GM21423 (cell line): ENCODE results near the gene WDR33.
"Not testable (repeated sequence)": the region's sequence is repeated elsewhere in the genome, so short reads cannot be mapped to it uniquely, and the experiment has no call there.

Source experiments
- ATAC-seq: cut with Tn5 transposase; IDR thresholded peaks from one replicate; pipeline ENCODE4 v1.9.1; 2021; ENCODE audit warnings: mild to moderate bottlenecking, moderate library complexity; ENCODE audit not compliant: unreplicated experiment

The WDR33 gene

GRCh38 chr2:127810619-127811396 is at the start of gene WDR33:
TSS of gene WDR33 (minus strand) at chr2:127811171. CDS start at chr2:127770981, 40,190 bp downstream.
- ATAC-seq = peak; percentile 97

GRCh38 chr2:127860130-127860529 is 49.2 kb upstream of the WDR33 start:
- ATAC-seq = no peak

- ATAC-seq = peak; percentile 30
Observed at GRCh38 chr2:127859712-127860085, 48.7 kb upstream of the WDR33 start.

- ATAC-seq = no peak
Observed at GRCh38 chr2:127857265-127857808, 46.4 kb upstream of the WDR33 start.

DNA sequence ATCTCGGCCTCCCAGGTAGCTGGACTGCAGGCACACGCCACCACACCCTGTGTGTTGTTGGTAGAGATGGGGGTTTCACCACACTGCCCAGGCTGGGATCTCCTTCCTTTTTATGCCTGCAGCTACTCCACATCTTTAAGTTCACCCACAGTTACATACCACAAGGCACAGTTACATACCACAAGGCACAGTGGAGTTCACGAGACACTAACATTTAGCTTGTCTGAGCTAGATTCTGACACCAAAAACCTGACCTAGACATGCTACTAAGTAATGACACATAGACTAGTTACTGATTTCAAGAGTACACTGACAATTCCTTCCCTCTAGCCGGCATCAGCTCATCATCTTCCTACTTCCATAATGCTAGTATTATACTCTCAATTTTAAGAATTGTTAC is 42.7 kb upstream of the WDR33 start:
- ATAC-seq = no peak

DNA sequence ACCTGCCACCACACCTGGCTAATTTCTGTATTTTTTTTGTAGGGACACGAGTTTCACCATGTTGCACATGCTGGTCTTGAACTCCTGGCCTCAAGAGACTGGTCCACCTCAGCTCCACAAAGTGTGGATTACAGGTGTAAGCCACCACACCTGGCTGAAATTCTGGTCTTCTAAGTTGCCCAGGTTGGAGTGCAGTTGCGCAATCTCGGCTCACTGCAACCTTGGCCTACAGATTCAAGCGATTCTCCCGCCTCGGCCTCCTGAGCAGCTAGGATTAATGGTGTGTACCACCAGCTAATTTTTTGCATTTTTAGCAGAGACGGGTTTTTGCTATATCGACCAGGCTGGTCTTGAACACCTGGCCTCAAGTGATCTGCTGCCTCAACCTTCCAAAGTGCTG is 41.4 kb upstream of the WDR33 start:
- ATAC-seq = no peak

DNA sequence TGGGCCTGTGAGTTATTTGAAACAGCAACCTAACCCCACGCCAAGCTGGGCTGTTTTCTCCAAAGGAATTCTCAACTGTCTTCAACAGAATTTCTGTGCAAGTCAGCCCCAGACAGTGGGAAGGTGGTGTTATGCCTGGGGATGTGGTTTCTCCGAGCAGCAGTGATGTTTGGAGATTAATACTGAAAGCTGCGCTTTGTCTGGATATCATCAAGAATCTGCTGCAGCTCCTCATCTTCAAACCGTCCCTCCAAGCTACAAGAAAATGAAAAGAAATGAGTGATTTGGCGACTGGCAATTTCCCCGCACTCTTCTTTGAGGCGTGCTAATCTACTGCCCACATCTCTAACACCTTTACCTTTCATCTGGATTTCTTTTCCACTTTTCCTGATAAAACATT is 37.0 kb upstream of the WDR33 start:
- no peak for ATAC-seq

DNA sequence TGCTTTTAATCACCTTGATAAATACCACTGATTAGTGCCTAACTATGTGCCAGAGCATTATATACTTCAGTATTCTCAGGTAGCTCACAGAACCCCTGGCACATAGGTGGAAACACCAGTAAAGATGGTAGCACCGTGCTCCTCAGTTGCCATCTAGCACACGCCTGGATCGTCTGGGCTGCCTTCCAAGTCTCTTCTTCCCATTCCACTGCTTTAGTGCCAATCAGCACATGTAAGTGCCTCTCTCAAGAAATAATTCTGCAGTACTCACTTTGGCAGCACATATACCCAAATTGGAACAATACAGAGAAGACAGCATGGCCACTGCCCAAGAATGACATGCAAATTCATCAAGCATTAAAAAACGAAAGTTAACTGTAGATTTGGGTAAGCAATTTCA is 34.0 kb upstream of the WDR33 start:
- ATAC-seq = no peak

DNA sequence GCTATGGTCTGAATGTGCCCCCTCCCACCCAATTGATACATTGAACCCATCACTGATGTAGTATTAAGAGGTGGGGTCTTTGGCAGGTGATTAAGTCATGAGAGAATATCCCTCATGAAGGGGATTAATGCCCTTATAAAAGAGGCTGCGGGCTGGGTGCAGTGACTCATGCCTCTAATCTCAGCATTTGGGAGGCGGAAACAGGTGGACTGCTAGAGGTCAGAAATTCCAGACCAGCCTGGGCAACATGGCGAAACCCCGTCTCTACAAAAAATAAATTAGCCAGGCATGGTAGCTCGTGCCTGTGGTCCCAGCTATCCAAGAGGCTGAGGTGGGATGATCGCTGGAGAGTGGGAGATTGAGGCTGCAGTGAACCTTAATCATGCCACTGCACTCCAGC is 32.7 kb upstream of the WDR33 start:
- no peak for ATAC-seq

DNA sequence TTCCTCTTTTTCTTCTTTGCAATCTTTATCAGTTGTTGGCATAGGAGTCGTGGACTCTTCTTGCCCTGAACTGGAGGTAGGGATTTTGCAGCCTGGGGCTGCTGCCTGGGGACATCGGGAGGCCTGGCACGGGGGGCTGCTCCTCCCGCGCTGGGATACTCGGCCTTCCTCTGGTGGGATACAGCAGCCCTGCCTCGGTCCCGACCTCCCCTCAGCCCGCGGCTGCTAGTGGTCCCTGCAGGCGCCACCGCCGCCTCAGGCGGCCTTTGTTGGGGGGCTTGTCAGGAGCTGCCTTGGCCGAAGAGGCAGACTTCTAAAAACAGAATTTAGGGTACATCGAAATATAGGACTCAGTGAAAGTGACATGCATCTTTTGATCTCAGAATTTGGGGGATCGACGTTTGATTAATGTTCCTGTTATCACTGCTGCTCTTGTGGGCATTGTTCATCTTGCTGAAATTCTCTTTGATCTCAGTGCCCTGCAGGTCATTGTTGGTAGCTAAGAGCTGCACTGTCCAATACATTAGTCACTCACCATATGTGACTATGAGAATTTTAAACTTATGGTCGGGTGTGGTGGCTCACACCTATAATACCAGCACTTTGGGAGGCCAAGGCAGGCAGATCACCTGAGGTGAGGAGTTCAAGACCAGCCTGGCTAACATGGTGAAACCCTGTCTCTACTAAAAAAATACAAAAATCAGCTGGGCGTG is 30.7 kb upstream of the WDR33 start:
- ATAC-seq = no peak

DNA sequence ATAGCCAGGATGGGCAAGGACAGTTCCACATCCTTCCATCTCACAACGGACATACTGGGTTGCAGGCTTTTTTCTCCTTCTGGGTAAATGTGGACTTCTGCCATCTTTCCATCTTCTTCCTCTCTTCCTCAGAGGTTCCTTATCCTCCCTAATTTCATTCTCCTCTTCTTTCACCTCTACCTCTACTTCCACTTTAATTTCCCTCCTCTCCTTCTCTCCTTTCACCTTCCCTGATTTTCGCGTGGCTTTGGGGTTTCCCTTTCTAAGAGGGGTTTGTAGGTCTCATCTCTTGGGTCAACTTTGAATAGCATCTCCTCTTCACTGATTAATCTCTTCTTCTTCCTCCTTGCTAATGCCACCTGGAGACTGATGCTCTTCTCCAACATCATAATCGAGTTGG is 29.9 kb upstream of the WDR33 start:
- no peak for ATAC-seq

DNA sequence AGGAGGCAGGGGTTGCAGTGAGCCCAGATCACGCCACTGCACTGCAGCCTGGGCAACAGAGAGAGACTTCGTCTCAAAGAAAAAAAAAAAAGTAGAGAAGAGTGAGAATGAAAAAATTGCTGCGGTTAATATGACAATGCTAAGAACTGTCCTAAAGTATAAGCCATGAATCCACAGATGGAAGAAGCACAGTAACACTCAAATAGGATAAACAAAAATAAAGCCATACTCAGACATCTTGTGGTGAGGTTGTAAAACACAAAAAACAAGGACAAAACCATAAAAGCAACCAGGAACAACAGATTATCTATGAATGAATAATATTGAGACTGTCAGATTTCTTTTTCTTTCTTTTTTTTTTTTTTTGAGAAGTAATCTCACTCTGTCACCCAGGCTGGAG is 24.0 kb upstream of the WDR33 start:
- no peak for ATAC-seq

DNA sequence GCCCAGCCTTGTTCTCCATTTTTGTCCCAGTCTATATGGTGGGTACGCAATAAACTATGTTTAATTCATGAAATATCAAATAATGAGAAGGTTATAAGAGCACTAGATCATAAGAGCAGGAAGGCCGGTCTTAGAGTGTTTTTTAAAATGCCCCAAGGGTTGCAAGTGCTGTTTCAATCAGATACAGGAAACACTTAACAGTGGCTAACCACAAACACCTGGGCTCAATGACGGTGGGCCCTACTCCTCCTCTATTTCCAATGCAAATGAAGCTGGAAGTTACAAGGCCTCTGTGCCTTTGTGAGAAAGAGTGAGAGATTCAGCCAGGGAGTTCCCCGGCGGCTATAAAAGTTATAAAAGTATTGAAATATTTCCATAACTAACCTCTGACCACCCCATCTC is 18.9 kb upstream of the WDR33 start:
- ATAC-seq = peak; percentile 94

GRCh38 chr2:127826708-127827107 is 15.7 kb upstream of the WDR33 start:
- ATAC-seq = not testable (repeated sequence)

DNA sequence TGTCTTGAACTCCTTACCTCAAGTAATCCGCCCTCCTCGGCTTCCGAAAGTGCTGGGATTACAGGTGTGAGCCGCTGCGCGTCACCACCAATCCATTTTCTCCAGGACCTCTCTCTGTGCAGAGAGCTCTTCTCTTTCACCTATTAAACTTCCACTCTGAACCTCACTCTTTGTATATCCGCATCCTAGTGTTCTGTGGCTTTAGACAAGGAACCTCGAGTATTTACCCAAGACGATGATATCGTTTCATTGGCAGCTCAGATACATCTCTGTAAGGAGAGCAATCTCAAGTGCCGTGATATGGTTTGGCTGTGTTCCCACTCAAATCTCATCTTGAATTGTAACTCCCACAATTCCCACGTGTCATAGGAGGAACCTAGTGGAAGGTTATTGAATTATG is 15.1 kb upstream of the WDR33 start:
- ATAC-seq = no peak

DNA sequence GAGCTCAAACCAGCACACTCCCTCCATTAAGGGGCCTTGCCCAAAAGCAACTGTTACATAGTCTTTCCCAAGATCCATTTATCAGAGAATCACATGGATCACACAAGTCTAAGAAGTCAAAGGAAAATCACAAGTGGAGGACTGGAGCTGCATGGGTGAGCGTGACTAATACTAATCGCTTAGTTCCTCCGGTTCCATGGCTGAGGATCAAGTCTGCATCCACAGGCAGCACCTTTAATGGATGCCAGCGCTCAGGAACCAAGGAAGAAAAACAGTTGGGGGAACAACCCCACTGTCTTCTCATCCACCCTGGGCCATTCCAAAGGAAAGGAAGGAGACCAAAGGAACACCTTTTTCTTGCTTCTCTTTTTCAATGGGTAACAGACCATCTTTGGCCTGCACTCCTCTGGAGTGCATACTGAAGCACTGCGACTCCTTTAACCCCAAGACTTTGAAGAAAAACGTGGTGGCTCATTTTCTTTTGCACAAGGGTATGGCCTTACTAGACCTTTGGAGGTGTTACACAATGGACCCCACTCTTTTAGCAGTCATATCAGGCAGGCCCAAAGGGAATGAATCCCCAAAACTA is 9.2 kb upstream of the WDR33 start:
- ATAC-seq = no peak

DNA sequence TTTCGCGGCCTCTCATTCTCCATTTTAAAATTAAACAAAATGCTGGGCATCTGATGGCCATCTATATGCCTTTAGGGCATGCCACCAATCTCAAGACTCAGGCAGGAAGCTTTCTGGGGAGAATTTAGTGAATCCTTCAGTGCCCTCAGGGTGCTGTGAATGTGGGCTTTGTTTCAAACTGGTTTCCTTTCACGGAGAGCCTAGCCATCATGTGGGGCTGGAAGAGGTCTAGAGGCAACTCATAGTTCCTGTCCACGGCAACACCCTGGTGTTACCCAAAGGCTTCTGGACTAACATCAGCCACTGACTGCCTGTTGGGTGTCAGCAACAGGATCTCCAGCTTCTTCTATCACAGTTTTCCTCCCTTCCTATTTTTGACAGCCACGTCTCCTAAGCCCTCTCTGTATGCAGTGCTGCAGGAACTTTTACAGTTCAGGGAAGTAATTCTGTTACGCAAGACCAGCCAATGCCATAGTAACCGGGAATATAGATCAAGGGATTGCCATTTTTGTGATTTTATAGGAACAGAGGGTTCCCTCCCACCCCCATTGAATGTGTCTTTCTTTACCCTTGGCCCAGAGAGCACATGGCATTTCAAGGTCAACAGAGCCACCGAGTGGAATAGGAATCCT is 7.9 kb upstream of the WDR33 start:
- no peak for ATAC-seq

GRCh38 chr2:127818241-127818640 is 7.3 kb upstream of the WDR33 start:
- ATAC-seq = no peak

GRCh38 chr2:127814677-127815076 is 3.7 kb upstream of the WDR33 start:
- ATAC-seq = no peak

- ATAC-seq = not testable (repeated sequence)
Observed at GRCh38 chr2:127812441-127812840, 1.5 kb upstream of the WDR33 start.
